HG03565 (cell line): ENCODE measurements around the gene IRAG1.
"Not testable (repeated sequence)": the region's sequence is repeated elsewhere in the genome, so short reads cannot be mapped to it uniquely, and the experiment has no call there.

ENCODE experiments used
- ATAC-seq: cut with Tn5 transposase; IDR thresholded peaks from one replicate; pipeline ENCODE4 v1.9.1; 2021; ENCODE audit warnings: mild to moderate bottlenecking, moderate library complexity; ENCODE audit not compliant: unreplicated experiment

The IRAG1 gene

GRCh38 chr11:10708131-10708530, 14.6 kb upstream of the IRAG1 start:
- ATAC-seq = no peak

GRCh38 chr11:10701982-10702381, 8.4 kb upstream of the IRAG1 start:
- ATAC-seq = no peak

- ATAC-seq = no peak
Observed at GRCh38 chr11:10699072-10699471, 5.5 kb upstream of the IRAG1 start.

- no peak for ATAC-seq
Observed at GRCh38 chr11:10697323-10697620, 3.7 kb upstream of the IRAG1 start.

- no peak for ATAC-seq
Observed at GRCh38 chr11:10696468-10697322, 3.1 kb upstream of the IRAG1 start.

- ATAC-seq = no peak
Observed at GRCh38 chr11:10695833-10696232, 2.3 kb upstream of the IRAG1 start.

GRCh38 chr11:10694486-10695239, 1.1 kb upstream of the IRAG1 start:
- no peak for ATAC-seq

GRCh38 chr11:10692531-10693115, 932 bp downstream of the IRAG1 start:
- no peak for ATAC-seq

- no peak for ATAC-seq
Observed at GRCh38 chr11:10688401-10688800, 5.2 kb downstream of the IRAG1 start.

- no peak for ATAC-seq
Observed at GRCh38 chr11:10686311-10686710, 7.2 kb downstream of the IRAG1 start.

- ATAC-seq = no peak
Observed at GRCh38 chr11:10683429-10683828, 10.1 kb downstream of the IRAG1 start.

- ATAC-seq = no peak
Observed at GRCh38 chr11:10680956-10681487, 12.5 kb downstream of the IRAG1 start.

- not testable (repeated sequence) for ATAC-seq
Observed at GRCh38 chr11:10680279-10680678, 13.3 kb downstream of the IRAG1 start.

GRCh38 chr11:10679644-10680043, 13.9 kb downstream of the IRAG1 start:
- ATAC-seq = no peak

GRCh38 chr11:10678101-10678500, 15.5 kb downstream of the IRAG1 start:
- no peak for ATAC-seq

GRCh38 chr11:10676919-10677318, 16.6 kb downstream of the IRAG1 start:
- ATAC-seq = no peak

- ATAC-seq = no peak
Observed at GRCh38 chr11:10674911-10675440, 18.6 kb downstream of the IRAG1 start.

- ATAC-seq = no peak
Observed at GRCh38 chr11:10674440-10674855, 19.1 kb downstream of the IRAG1 start.

- no peak for ATAC-seq
Observed at GRCh38 chr11:10673501-10674062, 20.0 kb downstream of the IRAG1 start.

- no peak for ATAC-seq
Observed at GRCh38 chr11:10670099-10670498, 23.5 kb downstream of the IRAG1 start.
